GM21619 (cell line): Measurements from ENCODE around the gene RASD2.

Experiments used
- ATAC-seq: cut with Tn5 transposase; IDR thresholded peaks from one replicate; pipeline ENCODE4 v1.9.1; 2021; ENCODE audit not compliant: unreplicated experiment

RASD2 gene

GRCh38 chr22:35539910-35540594, 579 bp upstream of the RASD2 start:
- no peak for ATAC-seq

- no peak for ATAC-seq
Measured at GRCh38 chr22:35541254-35541748, 670 bp downstream of the RASD2 start.

- no peak for ATAC-seq
Measured at GRCh38 chr22:35542157-35542938, 1.7 kb downstream of the RASD2 start.

GRCh38 chr22:35542939-35543516, 2.4 kb downstream of the RASD2 start:
- ATAC-seq: no peak

- no peak for ATAC-seq
Measured at GRCh38 chr22:35543702-35544101, 3.1 kb downstream of the RASD2 start.

- ATAC-seq: no peak
Measured at GRCh38 chr22:35544189-35544588, 3.6 kb downstream of the RASD2 start.

GRCh38 chr22:35544827-35545226, 4.2 kb downstream of the RASD2 start:
- ATAC-seq: no peak

GRCh38 chr22:35546886-35547285, 6.3 kb downstream of the RASD2 start:
- ATAC-seq: no peak

- ATAC-seq: no peak
Measured at GRCh38 chr22:35547987-35548721, 7.5 kb downstream of the RASD2 start.

- ATAC-seq: no peak
Measured at GRCh38 chr22:35548722-35549112, 8.1 kb downstream of the RASD2 start.

GRCh38 chr22:35549328-35549727, 8.7 kb downstream of the RASD2 start:
- no peak for ATAC-seq

GRCh38 chr22:35551549-35552177, 11.0 kb downstream of the RASD2 start:
- ATAC-seq: no peak

- ATAC-seq: no peak
Measured at GRCh38 chr22:35552196-35552842, 11.7 kb downstream of the RASD2 start.

GRCh38 chr22:35552846-35553245, 12.2 kb downstream of the RASD2 start:
- no peak for ATAC-seq

GRCh38 chr22:35553341-35553740, 12.7 kb downstream of the RASD2 start:
- no peak for ATAC-seq

- ATAC-seq: no peak
Measured at GRCh38 chr22:35554297-35554845, 13.7 kb downstream of the RASD2 start.

GRCh38 chr22:35555483-35555890, 14.9 kb downstream of the RASD2 start:
- no peak for ATAC-seq

GRCh38 chr22:35555946-35556547, 15.4 kb downstream of the RASD2 start:
- ATAC-seq: no peak

GRCh38 chr22:35556666-35557065, 16.0 kb downstream of the RASD2 start:
- ATAC-seq: no peak

- no peak for ATAC-seq
Measured at GRCh38 chr22:35558031-35558430, 17.4 kb downstream of the RASD2 start.
